ENCODE results near the gene AHCYL2. TPM values are rescaled to one million over a fixed set of nuclear protein-coding genes. Genes with fewer than 3 reads are reported as not detected.
"Not testable (repeated sequence)": the region's sequence is repeated elsewhere in the genome, so short reads cannot be mapped to it uniquely, and the experiment has no call there.

Gene AHCYL2
- total and polyA plus RNA-seq, 4 donors: 2.0 to 10.0 (median 3.6) TPM

DNA sequence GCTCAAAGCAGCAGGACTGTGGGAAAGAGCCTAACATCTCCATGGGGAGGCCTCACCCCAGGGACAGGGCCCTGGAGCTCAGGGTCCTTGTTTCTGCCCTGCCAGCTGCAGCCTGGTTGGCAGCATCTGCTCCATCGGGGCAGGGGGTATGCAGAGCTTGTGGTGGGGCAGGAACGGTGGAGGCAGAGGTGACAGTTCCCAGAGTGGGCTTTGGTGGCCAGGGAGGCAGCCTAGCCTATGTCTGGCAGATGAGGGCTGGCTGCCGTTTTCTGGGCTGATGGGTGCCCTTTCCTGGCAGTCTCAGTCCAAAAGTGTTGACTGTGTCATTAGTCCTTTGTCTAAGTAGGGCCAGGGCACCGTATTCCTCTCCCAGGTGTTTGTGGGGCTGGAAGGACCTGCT is 12.2 kb upstream of the AHCYL2 start:
- peaks cover 5 to 32% (median 27%) of the 10 kb centered on the region in 4 donors for H3K4me1 ChIP-seq (ENCODE audit: control insufficient read depth in 4 of 4, insufficient read depth in 4 of 4, low read length in 3 of 4)
- H3K36me3 ChIP-seq (ENCODE audit: control insufficient read depth in 4 of 4, insufficient read depth in 3 of 4, low read depth in 1 of 4, low read length in 3 of 4): peaks cover 4 to 8% (median 5%) of the 10 kb centered on the region in 4 donors
- H3K27me3 ChIP-seq (ENCODE audit: control insufficient read depth in 4 of 4, insufficient read depth in 4 of 4, low read length in 3 of 4): no peaks in the 10 kb centered on the region
- TF ChIP-seq RAD21 (IDR thresholded peaks at IDR 0.05): no peak
- TF ChIP-seq EGR1 (IDR thresholded peaks at IDR 0.05; ENCODE audit: low read depth in 2 of 2): no peak
- no peak for TF ChIP-seq HNF4A (conservative IDR thresholded peaks at IDR 0.05)
- TF ChIP-seq TAF1 (conservative IDR thresholded peaks at IDR 0.05): no peak
- TF ChIP-seq, protein P1, sequence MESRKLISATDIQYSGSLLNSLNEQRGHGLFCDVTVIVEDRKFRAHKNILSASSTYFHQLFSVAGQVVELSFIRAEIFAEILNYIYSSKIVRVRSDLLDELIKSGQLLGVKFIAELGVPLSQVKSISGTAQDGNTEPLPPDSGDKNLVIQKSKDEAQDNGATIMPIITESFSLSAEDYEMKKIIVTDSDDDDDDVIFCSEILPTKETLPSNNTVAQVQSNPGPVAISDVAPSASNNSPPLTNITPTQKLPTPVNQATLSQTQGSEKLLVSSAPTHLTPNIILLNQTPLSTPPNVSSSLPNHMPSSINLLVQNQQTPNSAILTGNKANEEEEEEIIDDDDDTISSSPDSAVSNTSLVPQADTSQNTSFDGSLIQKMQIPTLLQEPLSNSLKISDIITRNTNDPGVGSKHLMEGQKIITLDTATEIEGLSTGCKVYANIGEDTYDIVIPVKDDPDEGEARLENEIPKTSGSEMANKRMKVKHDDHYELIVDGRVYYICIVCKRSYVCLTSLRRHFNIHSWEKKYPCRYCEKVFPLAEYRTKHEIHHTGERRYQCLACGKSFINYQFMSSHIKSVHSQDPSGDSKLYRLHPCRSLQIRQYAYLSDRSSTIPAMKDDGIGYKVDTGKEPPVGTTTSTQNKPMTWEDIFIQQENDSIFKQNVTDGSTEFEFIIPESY (IDR thresholded peaks at IDR 0.05): no peak
- no peak for TF ChIP-seq NR2F2 (IDR thresholded peaks at IDR 0.05)
- TF ChIP-seq JUND (IDR thresholded peaks at IDR 0.05): no peak
- TF ChIP-seq, protein P2, sequence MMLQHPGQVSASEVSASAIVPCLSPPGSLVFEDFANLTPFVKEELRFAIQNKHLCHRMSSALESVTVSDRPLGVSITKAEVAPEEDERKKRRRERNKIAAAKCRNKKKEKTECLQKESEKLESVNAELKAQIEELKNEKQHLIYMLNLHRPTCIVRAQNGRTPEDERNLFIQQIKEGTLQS (IDR thresholded peaks at IDR 0.05): no peak
- TF ChIP-seq HNF4G (IDR thresholded peaks at IDR 0.05): no peak
- TF ChIP-seq GABPA (IDR thresholded peaks at IDR 0.05 in 1 of 2, conservative IDR thresholded peaks at IDR 0.05 in 1 of 2): no peak
- no peak for TF ChIP-seq FOXA1 (IDR thresholded peaks at IDR 0.05)
- TF ChIP-seq YY1 (IDR thresholded peaks at IDR 0.05): no peak
- TF ChIP-seq, protein P3, sequence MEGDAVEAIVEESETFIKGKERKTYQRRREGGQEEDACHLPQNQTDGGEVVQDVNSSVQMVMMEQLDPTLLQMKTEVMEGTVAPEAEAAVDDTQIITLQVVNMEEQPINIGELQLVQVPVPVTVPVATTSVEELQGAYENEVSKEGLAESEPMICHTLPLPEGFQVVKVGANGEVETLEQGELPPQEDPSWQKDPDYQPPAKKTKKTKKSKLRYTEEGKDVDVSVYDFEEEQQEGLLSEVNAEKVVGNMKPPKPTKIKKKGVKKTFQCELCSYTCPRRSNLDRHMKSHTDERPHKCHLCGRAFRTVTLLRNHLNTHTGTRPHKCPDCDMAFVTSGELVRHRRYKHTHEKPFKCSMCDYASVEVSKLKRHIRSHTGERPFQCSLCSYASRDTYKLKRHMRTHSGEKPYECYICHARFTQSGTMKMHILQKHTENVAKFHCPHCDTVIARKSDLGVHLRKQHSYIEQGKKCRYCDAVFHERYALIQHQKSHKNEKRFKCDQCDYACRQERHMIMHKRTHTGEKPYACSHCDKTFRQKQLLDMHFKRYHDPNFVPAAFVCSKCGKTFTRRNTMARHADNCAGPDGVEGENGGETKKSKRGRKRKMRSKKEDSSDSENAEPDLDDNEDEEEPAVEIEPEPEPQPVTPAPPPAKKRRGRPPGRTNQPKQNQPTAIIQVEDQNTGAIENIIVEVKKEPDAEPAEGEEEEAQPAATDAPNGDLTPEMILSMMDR (IDR thresholded peaks at IDR 0.05; ENCODE audit: low read depth, low read length, missing input control): no peak
- no peak for TF ChIP-seq RXRA (IDR thresholded peaks at IDR 0.05)
- TF ChIP-seq SP1 (IDR thresholded peaks at IDR 0.05): no peak
- no peak for DNase-seq (ENCODE audit: low spot score)
- no peak overlapping the region for H3K27ac ChIP-seq (ENCODE audit: low read depth in 1 of 2, low read length in 2 of 2)
- H3K9ac ChIP-seq (ENCODE audit: low read depth in 1 of 2, low read length in 2 of 2): no peak overlapping the region
- H3K4me3 ChIP-seq (ENCODE audit: low read depth in 1 of 3, low read length in 3 of 3): no peak overlapping the region
- no peaks in the 10 kb centered on the region for H3K9me3 ChIP-seq (ENCODE audit: control insufficient read depth in 4 of 4, low read length in 3 of 4)
- 85% methylated on average over 4 of the region's 4 CpGs for WGBS

DNA sequence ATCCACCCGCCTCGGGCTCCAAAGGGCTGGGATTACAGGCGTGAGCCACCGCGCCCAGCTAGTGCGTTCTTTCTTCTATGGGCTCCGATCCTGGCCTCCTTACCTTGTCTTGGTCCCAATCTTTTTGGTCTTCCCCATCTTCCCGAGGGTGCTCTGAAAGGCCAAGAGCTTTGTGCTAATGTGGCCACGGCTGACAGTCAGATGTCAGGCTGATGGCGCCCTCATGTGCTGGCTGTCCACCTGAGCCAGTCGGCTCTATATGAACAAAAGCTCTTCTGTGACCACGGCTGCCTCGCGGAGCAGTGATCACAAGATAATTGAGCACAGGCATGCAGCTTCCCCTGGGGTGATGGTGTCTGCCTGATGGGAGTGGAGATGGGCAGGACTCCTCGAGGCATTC is 11.0 kb upstream of the AHCYL2 start:
- no peaks in the 10 kb centered on the region for H3K27me3 ChIP-seq (ENCODE audit: control insufficient read depth in 4 of 4, insufficient read depth in 4 of 4, low read length in 3 of 4)
- peak; percentile 20 to 30 for TF ChIP-seq RAD21 (IDR thresholded peaks at IDR 0.05)
- TF ChIP-seq GABPA (IDR thresholded peaks at IDR 0.05 in 1 of 2, conservative IDR thresholded peaks at IDR 0.05 in 1 of 2): no peak
- H3K4me3 ChIP-seq (ENCODE audit: low read depth in 1 of 3, low read length in 3 of 3): no peak overlapping the region
- peaks cover 5 to 23% (median 21%) of the 10 kb centered on the region in 4 donors for H3K4me1 ChIP-seq (ENCODE audit: control insufficient read depth in 4 of 4, insufficient read depth in 4 of 4, low read length in 3 of 4)
- H3K9ac ChIP-seq (ENCODE audit: low read depth in 1 of 2, low read length in 2 of 2): no peak overlapping the region
- 74% methylated on average over 15 of the region's 15 CpGs for WGBS
- H3K27ac ChIP-seq (ENCODE audit: low read depth in 1 of 2, low read length in 2 of 2): no peak overlapping the region
- peaks cover 4 to 8% (median 5%) of the 10 kb centered on the region in 4 donors for H3K36me3 ChIP-seq (ENCODE audit: control insufficient read depth in 4 of 4, insufficient read depth in 3 of 4, low read depth in 1 of 4, low read length in 3 of 4)
- no peak for DNase-seq (ENCODE audit: low spot score)
- no peaks in the 10 kb centered on the region for H3K9me3 ChIP-seq (ENCODE audit: control insufficient read depth in 4 of 4, low read length in 3 of 4)

DNA sequence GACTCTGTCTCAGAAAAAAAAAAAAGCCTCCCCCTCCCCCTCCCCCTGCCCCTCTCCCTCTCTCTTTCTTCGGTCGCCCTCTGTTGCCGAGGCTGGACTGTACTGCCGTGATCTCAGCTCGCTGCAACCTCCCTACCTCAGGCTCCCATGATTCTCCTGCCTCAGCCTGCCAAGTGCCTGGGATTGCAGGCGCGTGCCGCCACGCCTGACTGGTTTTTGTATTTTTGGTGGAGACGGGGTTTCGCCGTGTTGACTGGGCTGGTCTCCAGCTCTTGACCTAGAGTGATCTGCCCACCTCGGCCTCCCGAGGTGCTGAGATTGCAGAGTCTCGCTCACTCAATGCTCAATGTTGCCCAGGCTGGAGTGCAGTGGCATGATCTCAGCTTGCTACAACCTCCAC is 9.1 kb upstream of the AHCYL2 start:
- not testable (repeated sequence) for H3K36me3 ChIP-seq (ENCODE audit: control insufficient read depth in 4 of 4, insufficient read depth in 3 of 4, low read depth in 1 of 4, low read length in 3 of 4); H3K4me1 ChIP-seq (ENCODE audit: control insufficient read depth in 4 of 4, insufficient read depth in 4 of 4, low read length in 3 of 4); H3K27me3 ChIP-seq (ENCODE audit: control insufficient read depth in 4 of 4, insufficient read depth in 4 of 4, low read length in 3 of 4); H3K9me3 ChIP-seq (ENCODE audit: control insufficient read depth in 4 of 4, low read length in 3 of 4); H3K4me3 ChIP-seq (ENCODE audit: low read depth in 1 of 3, low read length in 3 of 3); DNase-seq (ENCODE audit: low spot score); H3K27ac ChIP-seq (ENCODE audit: low read depth in 1 of 2, low read length in 2 of 2); H3K9ac ChIP-seq (ENCODE audit: low read depth in 1 of 2, low read length in 2 of 2)
- 96% methylated on average over 15 of the region's 15 CpGs for WGBS

DNA sequence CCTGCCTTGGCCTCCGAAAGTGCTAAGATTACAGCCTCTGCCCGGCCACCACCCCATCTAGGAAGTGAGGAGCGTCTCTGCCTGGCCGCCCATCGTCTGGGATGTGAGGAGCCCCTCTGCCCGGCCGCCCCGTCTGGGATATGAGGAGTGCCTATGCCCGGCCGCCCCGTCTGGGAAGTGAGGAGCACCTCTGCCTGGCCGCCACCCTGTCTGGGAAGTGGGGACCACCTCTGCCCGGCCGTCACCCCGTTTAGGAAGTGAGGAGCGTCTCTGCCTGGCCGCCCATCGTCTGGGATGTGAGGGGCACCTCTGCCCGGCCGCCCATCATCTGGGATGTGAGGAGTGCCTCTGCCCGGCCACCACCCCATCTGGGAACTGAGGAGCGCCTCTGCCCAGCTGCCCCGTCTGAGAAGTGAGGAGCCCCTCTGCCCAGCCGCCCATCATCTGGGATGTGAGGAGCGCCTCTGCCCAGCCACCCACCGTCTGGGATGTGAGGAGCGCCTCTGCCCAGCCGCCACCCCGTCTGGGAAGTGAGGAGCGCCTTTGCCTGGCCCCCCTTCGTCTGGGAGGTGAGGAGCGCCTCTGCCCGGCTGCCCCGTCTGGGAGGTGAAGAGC is 8.6 kb upstream of the AHCYL2 start:
- not testable (repeated sequence) for H3K4me3 ChIP-seq (ENCODE audit: low read depth in 1 of 3, low read length in 3 of 3); DNase-seq (ENCODE audit: low spot score); H3K9me3 ChIP-seq (ENCODE audit: control insufficient read depth in 4 of 4, low read length in 3 of 4); H3K9ac ChIP-seq (ENCODE audit: low read depth in 1 of 2, low read length in 2 of 2); H3K27ac ChIP-seq (ENCODE audit: low read depth in 1 of 2, low read length in 2 of 2); H3K27me3 ChIP-seq (ENCODE audit: control insufficient read depth in 4 of 4, insufficient read depth in 4 of 4, low read length in 3 of 4); H3K36me3 ChIP-seq (ENCODE audit: control insufficient read depth in 4 of 4, insufficient read depth in 3 of 4, low read depth in 1 of 4, low read length in 3 of 4); H3K4me1 ChIP-seq (ENCODE audit: control insufficient read depth in 4 of 4, insufficient read depth in 4 of 4, low read length in 3 of 4)
- 98% methylated on average over 34 of the region's 34 CpGs for WGBS
